Astrocyte (in vitro differentiated cells and primary cell): ENCODE results near the gene AIRE.

Experiments used
- CTCF ChIP-seq: IDR thresholded peaks from 2 replicates; pipeline ENCODE4 v1.5.1; 2011; ENCODE audit warnings: low read depth, mild to moderate bottlenecking, inconsistent platforms, low read length, moderate library complexity; ENCODE audit not compliant: insufficient read depth
- EZH2 ChIP-seq: IDR thresholded peaks from 2 replicates; pipeline ENCODE4 v1.6.1; 2012; ENCODE audit warnings: mild to moderate bottlenecking, low read length, inconsistent platforms; ENCODE audit not compliant: insufficient read depth

DNA sequence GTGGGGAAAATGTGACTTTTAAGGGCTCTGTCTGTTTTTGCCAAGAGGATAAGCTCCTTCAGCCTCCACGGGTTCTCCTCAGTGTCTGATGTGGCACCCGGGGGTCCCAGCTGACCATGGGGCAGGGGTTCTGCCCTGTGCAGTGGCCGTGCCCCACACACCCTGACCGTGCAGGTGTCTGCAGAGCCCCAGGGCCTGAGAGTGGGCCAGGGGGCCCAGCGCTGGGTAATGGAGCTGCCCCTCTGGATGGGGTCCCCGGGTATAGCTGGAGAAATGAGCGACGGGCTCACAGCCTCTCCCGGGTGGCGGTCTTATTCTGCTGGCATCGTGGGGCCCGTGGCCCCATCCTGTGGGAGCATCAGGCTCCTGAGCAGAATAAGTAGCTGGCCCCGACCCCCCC lies 11.2 kb downstream of the AIRE start:
- no peak for TF ChIP-seq CTCF
- no peak for TF ChIP-seq EZH2
